HCEC 1CT (cell line): ENCODE measurements around the gene GNG14.

Experiments used
- DNase-seq: peaks from one replicate; pipeline ENCODE4 v3.0.0-alpha.2; 2017

GNG14 gene

GRCh38 chr19:12727745-12728433, 40.1 kb downstream of the GNG14 start:
- no peak for DNase-seq

- DNase-seq, result no peak
Measured at GRCh38 chr19:12730064-12730463, 42.3 kb downstream of the GNG14 start.

- DNase-seq, result no peak
Measured at GRCh38 chr19:12731337-12731736, 43.5 kb downstream of the GNG14 start.

GRCh38 chr19:12733369-12734214, 45.8 kb downstream of the GNG14 start:
- DNase-seq, result peak; percentile 53

GRCh38 chr19:12736995-12737834, 49.4 kb downstream of the GNG14 start, which contains the start of gene GET3:
Gene GET3 (plus strand): TSS chr19:12737497. CDS start chr19:12737506, 9 bp downstream.
- DNase-seq, result peak; percentile 100

- DNase-seq, result no peak
Measured at GRCh38 chr19:12737835-12738351, 50.1 kb downstream of the GNG14 start.
